Hematopoietic multipotent progenitor cell (in vitro differentiated cells): ENCODE results near the gene SLC30A1. TPM values are rescaled to one million over a fixed set of nuclear protein-coding genes. Genes with fewer than 3 reads are reported as not detected.
"Not testable (repeated sequence)": the region's sequence is repeated elsewhere in the genome, so short reads cannot be mapped to it uniquely, and the experiment has no call there.

Experiments used
- DNase-seq, 3 donors: peaks; one replicate each; pipeline ENCODE4 v3.0.0-alpha.2; 2011 to 2015; ENCODE audit warnings: low read depth in 2 of 3, low spot score in 2 of 3
- total RNA-seq: library from RNA; depleted of rRNA; stranded (reverse); fragments of >200 nt; gene quantifications from one replicate; pipeline ENCODE4 v1.2.3, GENCODE V29; 2012

The SLC30A1 gene
- total RNA-seq, 1 donor: 7.3 TPM

DNA sequence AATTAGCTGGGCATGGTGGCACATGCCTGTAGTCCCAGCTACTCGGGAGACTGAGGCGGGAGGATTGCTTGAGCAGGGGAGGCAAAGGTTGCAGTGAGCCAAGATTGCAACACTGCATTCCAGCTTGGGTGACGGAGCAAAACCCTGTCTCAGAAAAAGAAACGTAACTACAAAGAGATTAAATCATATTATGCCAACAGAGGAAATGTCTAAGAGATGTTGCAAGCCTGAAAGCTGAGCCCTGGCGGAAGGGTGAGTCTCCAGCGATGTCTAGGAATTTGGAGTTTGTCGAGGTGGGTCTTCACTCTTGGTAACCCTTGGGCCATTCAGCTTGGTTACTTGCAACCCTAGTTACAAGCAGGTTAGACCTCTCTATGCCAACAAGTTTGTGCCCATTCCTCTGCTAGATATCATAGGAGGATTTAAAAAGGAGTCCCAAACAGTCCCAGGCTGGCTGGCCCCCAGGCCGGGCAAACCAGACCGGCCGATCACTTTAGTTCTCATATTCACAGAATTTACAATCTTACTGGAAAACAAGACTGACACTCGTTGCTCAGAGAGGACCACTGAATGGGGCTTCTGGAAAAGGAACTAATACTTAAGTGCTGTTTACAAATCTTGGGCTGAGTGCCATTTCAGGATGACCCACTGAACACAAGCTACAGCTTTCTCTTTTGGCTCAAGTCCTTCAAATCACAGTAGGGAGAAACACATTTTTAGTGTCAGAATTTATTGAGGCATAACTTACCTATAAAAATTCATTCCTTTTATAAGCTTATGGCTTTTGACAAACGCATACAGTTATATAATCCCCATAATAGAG is 27.1 kb downstream of the SLC30A1 start:
- DNase-seq: no peak

- no peak for DNase-seq
These were observed 29.8 kb downstream of the SLC30A1 start for GRCh38 chr1:211549092-211549711.

DNA sequence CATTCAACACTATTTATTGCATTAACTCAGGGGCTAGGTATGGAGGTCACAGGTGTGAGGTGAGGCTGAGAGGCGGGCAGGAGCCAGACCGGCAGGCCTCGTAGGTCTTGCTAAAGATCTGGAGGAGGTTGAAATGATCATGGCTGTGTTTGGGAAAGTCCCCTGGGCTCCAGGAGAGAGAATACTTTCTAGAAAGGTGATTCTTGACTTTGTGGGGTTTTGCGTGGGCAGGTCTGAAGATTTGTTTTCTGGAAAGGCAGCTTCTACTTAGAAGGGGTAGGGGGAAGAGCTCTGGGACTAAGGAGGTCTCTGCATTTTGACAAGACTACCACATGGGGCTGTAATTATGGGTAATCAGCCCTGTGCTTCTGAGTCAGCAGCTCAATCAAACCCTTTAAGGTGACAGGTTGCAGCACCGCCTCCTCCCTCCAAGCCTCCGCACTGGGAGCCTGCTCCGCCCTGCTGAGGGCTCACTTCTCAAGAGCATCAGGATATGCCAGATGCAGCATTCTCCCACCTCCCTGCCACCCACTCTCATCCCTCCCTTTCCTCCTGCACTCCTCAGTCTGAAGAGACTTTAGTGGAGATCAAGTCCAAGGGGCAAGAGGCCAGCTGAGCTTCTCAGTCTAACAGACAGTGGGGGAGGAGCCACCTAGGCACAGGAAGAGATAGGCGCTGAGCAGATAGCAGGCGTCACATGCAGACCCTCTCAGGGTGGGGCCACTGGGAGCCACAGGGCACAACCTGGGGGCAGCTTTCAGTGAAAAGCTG is 30.5 kb downstream of the SLC30A1 start:
- DNase-seq: no peak

DNA sequence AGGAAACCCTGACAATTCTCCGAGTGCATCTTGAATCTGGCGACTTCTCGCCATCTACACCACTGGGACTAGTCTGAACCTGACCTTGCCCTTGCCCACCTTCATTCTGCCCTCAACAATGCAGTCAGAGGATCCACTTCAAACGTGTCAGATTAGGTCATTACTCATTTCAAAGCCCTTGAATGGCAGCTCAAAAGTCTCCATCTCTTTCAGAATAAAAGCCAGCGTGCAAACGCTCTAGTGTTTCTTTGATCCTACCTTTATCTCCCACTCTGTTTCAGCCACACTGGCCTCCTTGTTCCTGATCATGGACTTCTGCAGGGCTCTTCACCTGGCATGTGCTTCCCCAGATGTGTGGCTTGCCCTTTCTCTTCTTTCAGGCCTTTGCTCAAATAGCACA is 31.3 kb downstream of the SLC30A1 start:
- DNase-seq: no peak

GRCh38 chr1:211546543-211546942 is 32.4 kb downstream of the SLC30A1 start:
- DNase-seq: no peak

DNA sequence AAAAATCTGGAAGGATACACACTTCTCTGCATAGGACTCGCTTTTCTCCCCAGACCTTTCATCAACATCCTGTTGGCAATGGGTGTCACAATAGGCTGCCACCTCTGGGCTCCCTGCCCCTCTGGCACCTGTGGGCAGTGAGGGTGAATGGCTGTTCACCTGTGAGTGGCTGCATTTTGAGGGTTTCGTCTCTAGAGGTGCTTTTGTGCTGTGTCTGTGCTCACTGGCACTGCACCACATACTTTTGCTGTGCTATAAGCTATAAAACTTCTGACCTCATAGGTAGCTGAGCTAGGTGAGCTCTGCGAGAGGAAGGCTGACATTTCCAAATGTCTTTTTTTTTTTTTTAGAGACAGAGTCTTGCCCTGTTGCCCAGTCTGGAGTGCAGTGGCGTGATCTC is 35.9 kb downstream of the SLC30A1 start:
- no peak for DNase-seq

DNA sequence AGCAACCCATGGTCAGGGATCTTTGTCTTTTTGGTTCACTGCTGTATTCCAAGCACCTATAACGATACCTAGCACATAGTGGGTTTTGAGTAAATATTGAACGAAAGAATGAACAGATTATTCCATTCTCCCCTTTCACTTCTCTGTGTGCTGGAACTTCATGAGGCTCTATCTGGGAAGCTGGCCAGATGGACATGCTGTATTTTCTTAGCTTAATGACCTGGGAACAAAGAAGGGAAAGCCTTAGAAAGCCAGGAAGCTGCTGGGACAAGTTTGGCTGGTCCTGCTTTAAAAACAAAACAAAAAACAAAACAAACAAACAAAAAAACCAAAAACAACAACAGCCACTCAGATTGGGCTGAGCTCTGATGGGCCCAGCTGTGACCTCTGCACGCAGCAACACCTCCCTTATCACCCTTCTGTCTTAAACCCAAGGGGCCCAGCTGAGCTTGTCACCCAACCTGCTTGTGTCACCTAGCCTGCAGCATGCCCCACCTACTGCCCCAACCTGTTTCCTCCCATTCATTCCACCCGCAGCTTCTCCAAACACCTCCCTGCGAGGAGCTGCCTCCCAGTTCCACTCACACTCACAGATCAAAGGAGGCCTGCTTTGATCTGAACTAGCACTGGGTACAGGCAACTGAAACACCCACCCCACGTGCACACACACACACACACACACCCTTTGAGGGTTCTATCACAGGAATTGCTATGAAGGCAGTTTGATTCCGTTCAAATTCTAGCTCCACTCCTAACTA is 37.1 kb downstream of the SLC30A1 start:
- no peak for DNase-seq

DNA sequence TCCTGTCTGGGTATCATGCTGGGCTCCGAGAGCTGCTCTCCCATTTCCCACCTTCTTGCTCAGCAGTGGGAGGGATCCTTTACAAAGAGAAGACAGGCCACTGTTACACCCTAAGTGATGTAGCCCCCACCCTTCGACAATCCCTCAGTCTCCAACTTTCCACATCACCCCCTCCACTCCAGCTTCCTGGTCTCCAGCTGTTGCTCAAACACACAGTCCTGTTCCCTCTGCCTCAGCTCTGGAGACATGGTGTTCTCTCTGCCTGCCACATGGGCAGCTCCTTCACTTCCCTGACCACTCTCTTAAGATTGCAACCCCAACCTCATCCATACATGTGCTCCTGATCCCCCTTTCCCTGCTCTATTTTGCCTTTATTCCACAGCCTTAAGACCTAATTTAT is 37.7 kb downstream of the SLC30A1 start:
- DNase-seq: no peak

GRCh38 chr1:211540824-211541223 is 38.1 kb downstream of the SLC30A1 start:
- not testable (repeated sequence) for DNase-seq

DNA sequence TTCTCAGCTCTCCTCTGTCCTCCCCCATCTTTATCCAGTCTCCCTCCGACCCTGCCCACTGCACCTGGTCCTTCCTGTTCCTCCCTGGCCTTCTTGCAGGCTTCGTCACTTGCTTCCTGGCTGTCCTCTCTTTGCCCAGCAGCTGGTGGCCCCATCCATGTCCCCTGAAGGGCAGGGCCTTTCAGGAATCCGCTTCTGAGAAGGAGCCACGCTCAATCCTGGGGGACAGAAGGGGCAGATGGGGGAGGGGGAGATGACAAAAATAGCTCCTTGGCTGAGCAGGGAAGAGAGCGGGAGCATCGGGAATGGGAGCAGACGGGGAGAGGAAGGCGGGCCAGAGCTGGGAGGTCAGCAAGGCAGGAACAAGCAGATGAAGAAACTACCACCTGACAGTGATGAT is 40.7 kb downstream of the SLC30A1 start:
- no peak for DNase-seq

DNA sequence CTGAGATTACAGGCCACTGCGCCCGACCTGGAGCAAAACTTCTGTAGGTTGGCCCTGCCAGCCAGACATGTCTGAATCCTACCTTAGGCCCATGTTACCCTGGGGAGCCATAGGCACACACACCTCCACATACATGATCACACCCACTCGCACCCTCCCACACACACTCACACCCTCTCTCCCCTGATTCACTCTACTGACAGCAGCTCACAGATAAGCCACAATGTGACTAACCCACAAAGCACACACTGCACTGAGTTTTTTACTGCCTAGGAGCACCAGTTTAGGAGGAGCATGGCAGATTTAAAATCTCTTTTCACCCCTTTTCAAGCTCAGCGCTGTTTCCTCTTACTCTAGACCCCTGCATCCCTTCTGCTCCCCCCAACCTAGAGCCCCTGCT is 41.7 kb downstream of the SLC30A1 start:
- no peak for DNase-seq

- no peak for DNase-seq
These were observed 42.4 kb downstream of the SLC30A1 start for GRCh38 chr1:211536606-211537005.

DNA sequence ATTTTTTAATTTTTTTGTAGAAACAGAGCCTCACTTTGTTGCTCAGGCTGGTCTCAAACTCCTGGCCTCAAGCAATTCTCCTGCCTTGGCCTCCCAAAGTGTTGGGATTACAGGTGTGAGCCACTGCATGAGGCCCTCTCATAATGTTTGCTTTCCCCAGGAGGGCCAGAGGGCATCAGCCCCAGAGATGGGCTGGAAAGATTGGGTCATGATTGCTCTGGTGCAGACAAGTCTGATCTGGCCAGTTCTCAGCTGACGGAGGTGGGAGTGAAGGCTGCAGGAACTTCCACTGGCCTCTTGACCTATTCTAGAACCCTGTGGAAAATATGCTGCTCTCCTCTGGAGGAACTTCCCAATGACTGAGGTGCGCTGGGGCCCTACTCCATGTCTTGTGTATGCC is 43.6 kb downstream of the SLC30A1 start:
- DNase-seq: no peak

- no peak for DNase-seq
These were observed 44.2 kb downstream of the SLC30A1 start for GRCh38 chr1:211534545-211535291.

- no peak for DNase-seq
These were observed 46.9 kb downstream of the SLC30A1 start for GRCh38 chr1:211532088-211532444.

GRCh38 chr1:211531194-211532087 is 47.5 kb downstream of the SLC30A1 start:
- no peak for DNase-seq

DNA sequence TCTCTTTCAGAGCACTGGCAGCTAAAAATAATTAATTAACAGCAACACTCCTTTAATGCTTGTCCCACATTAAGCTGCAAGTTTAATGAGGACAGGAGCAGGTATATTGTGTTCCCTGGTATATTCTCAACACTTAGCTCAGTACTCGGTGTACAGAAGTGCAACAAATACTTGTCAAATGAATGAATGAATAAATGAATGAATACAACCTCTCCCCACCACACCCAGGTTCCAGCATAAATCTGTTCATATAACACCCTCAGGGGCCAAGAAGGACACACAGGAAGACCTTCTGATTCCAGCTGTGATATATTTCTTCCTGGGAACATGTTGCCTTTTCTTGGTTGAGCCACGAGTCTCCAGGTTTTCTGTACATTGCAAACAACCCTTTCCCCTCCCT is 48.9 kb downstream of the SLC30A1 start:
- DNase-seq: no peak

- DNase-seq: no peak
These were observed 49.5 kb downstream of the SLC30A1 start for GRCh38 chr1:211529453-211529852.

DNA sequence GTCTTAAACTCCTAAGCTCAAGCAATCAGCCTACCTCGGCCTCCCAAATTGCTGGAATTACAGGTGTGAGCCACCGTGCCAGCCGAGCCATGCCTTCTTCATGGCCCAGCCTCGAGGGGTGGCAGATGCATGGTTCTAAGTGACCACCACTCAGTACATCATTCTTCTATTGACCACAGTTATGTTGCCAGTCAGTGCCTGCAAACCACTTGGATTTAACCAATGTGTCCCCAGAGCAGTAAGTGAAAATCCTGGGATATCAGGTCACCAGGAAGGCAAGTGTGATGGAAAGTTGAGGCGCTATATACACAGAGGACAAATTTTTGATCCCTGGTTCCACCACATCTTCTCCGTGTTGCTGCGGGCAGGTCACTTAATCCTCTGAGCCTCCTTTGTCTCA is 50.0 kb downstream of the SLC30A1 start:
- no peak for DNase-seq
